ENCODE measurements around the gene PRR36.

The PRR36 gene

GRCh38 chr19:7912144-7912696, 38.0 kb upstream of the PRR36 start:
- no peak for TF ChIP-seq CTCF (conservative IDR thresholded peaks at IDR 0.05)
- H3K27ac ChIP-seq = no peak overlapping the region

GRCh38 chr19:7911508-7912143, 37.4 kb upstream of the PRR36 start:
- TF ChIP-seq CTCF (conservative IDR thresholded peaks at IDR 0.05) = no peak
- H3K27ac ChIP-seq = no peak overlapping the region

- H3K27ac ChIP-seq = no peak overlapping the region
- no peak for TF ChIP-seq CTCF (conservative IDR thresholded peaks at IDR 0.05)
Observed at GRCh38 chr19:7910321-7911161, 36.4 kb upstream of the PRR36 start.

GRCh38 chr19:7909471-7910067, 35.4 kb upstream of the PRR36 start:
- no peak overlapping the region for H3K27ac ChIP-seq
- TF ChIP-seq CTCF (conservative IDR thresholded peaks at IDR 0.05) = no peak

GRCh38 chr19:7908742-7909461, 34.7 kb upstream of the PRR36 start:
- no peak overlapping the region for H3K27ac ChIP-seq
- TF ChIP-seq CTCF (conservative IDR thresholded peaks at IDR 0.05) = no peak

GRCh38 chr19:7908078-7908699, 34.0 kb upstream of the PRR36 start:
- no peak overlapping the region for H3K27ac ChIP-seq

More at GRCh38 chr19:7908078-7908699, 34.0 kb upstream of the PRR36 start:
- no peak for TF ChIP-seq CTCF (conservative IDR thresholded peaks at IDR 0.05)

All from VCaP (cell line).